ENCODE results near the gene RALB. TPM values are rescaled to one million over a fixed set of nuclear protein-coding genes. Genes with fewer than 3 reads are reported as not detected.

The RALB gene
- total and polyA plus RNA-seq, 2 donors from 2014 or later, result 58.5 to 64.5 TPM

GRCh38 chr2:120210270-120210693 lies 42.4 kb upstream of the RALB start:
- Histone ChIP-seq H3K4me3 (ENCODE audit: low read length in 3 of 3) (no peak overlapping the region), H3K27ac (ENCODE audit: low read depth in 2 of 2, low read length in 2 of 2) (no peak overlapping the region), H3K36me3 (ENCODE audit: control insufficient read depth in 2 of 3, insufficient read depth in 3 of 3, low read length in 3 of 3) (no peaks in the 10 kb centered on the region), H3K4me1 (ENCODE audit: control insufficient read depth in 2 of 3, insufficient read depth in 2 of 3, low read depth in 1 of 3, low read length in 3 of 3) (no peaks in the 10 kb centered on the region), H3K9ac (ENCODE audit: low read length in 3 of 3) (no peak overlapping the region), H3K9me3 (ENCODE audit: control insufficient read depth in 2 of 3, insufficient read depth in 1 of 3, low read length in 3 of 3) (no peaks in the 10 kb centered on the region), H3K27me3 (ENCODE audit: control insufficient read depth, insufficient read depth, low read length) (no peaks in the 10 kb centered on the region)
- TF ChIP-seq, protein P1, sequence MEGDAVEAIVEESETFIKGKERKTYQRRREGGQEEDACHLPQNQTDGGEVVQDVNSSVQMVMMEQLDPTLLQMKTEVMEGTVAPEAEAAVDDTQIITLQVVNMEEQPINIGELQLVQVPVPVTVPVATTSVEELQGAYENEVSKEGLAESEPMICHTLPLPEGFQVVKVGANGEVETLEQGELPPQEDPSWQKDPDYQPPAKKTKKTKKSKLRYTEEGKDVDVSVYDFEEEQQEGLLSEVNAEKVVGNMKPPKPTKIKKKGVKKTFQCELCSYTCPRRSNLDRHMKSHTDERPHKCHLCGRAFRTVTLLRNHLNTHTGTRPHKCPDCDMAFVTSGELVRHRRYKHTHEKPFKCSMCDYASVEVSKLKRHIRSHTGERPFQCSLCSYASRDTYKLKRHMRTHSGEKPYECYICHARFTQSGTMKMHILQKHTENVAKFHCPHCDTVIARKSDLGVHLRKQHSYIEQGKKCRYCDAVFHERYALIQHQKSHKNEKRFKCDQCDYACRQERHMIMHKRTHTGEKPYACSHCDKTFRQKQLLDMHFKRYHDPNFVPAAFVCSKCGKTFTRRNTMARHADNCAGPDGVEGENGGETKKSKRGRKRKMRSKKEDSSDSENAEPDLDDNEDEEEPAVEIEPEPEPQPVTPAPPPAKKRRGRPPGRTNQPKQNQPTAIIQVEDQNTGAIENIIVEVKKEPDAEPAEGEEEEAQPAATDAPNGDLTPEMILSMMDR (IDR thresholded peaks at IDR 0.05; ENCODE audit: borderline replicate concordance, extremely low read depth, insufficient read depth), result no peak
- FAIRE-seq (no peak), DNase-seq (no peak)
- intact Hi-C loops (cut with DNase I), result no loop called here

- TF ChIP-seq, protein P1 (IDR thresholded peaks at IDR 0.05; ENCODE audit: borderline replicate concordance, extremely low read depth, insufficient read depth), result no peak
- no peak overlapping the region for H3K4me3 ChIP-seq (ENCODE audit: low read length in 3 of 3)
- no peaks in the 10 kb centered on the region for H3K27me3 ChIP-seq (ENCODE audit: control insufficient read depth, insufficient read depth, low read length)
- no peaks in the 10 kb centered on the region for H3K9me3 ChIP-seq (ENCODE audit: control insufficient read depth in 2 of 3, insufficient read depth in 1 of 3, low read length in 3 of 3)
- intact Hi-C loops (cut with DNase I), result no loop called here
- FAIRE-seq (no peak), DNase-seq (peak in 1 of 5 donors; percentile 18)
- no peaks in the 10 kb centered on the region for H3K36me3 ChIP-seq (ENCODE audit: control insufficient read depth in 2 of 3, insufficient read depth in 3 of 3, low read length in 3 of 3)
- H3K4me1 ChIP-seq (ENCODE audit: control insufficient read depth in 2 of 3, insufficient read depth in 2 of 3, low read depth in 1 of 3, low read length in 3 of 3), result peaks cover 0 to 12% (median 5%) of the 10 kb centered on the region in 3 donors
- no peak overlapping the region for H3K9ac ChIP-seq (ENCODE audit: low read length in 3 of 3)
- no peak overlapping the region for H3K27ac ChIP-seq (ENCODE audit: low read depth in 2 of 2, low read length in 2 of 2)
Observed at GRCh38 chr2:120218181-120218580, 34.5 kb upstream of the RALB start.

GRCh38 chr2:120219291-120219690 lies 33.4 kb upstream of the RALB start:
- intact Hi-C loops (cut with DNase I), result no loop called here
- FAIRE-seq, result no peak
- no peaks in the 10 kb centered on the region for H3K36me3 ChIP-seq (ENCODE audit: control insufficient read depth in 2 of 3, insufficient read depth in 3 of 3, low read length in 3 of 3)
- no peaks in the 10 kb centered on the region for H3K9me3 ChIP-seq (ENCODE audit: control insufficient read depth in 2 of 3, insufficient read depth in 1 of 3, low read length in 3 of 3)
- H3K27me3 ChIP-seq (ENCODE audit: control insufficient read depth, insufficient read depth, low read length), result no peaks in the 10 kb centered on the region
- no peak overlapping the region for H3K27ac ChIP-seq (ENCODE audit: low read depth in 2 of 2, low read length in 2 of 2)
- peak in 1 of 5 donors; percentile 23 for DNase-seq
- H3K4me1 ChIP-seq (ENCODE audit: control insufficient read depth in 2 of 3, insufficient read depth in 2 of 3, low read depth in 1 of 3, low read length in 3 of 3), result peaks cover 0 to 18% (median 10%) of the 10 kb centered on the region in 3 donors
- no peak overlapping the region for H3K9ac ChIP-seq (ENCODE audit: low read length in 3 of 3)
- no peak overlapping the region for H3K4me3 ChIP-seq (ENCODE audit: low read length in 3 of 3)
- TF ChIP-seq, protein P1 (IDR thresholded peaks at IDR 0.05; ENCODE audit: borderline replicate concordance, extremely low read depth, insufficient read depth), result no peak

DNA sequence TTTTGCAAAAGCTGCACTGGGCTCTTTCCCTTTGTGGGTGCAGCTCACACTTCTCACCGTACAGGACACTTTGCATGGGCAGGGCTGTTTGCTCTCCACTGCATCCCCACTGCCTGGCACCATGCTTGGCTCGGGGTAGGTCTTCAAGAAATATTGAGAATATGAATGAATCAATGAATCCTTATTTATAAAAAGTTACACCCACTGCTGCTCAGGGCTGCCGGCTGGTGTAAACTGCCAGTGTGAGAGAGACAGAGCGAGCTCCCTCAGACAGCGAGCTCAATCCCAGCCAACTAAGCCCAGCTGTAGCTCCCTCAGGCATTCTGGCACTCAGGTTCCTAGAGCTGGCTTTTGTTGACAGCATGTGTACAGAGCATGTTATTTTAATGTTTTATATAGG lies 32.9 kb upstream of the RALB start:
- DNase-seq (peak in 1 of 5 donors; percentile 14), FAIRE-seq (no peak)
- Histone ChIP-seq H3K4me3 (ENCODE audit: low read length in 3 of 3) (no peak overlapping the region), H3K9ac (ENCODE audit: low read length in 3 of 3) (no peak overlapping the region), H3K36me3 (ENCODE audit: control insufficient read depth in 2 of 3, insufficient read depth in 3 of 3, low read length in 3 of 3) (no peaks in the 10 kb centered on the region), H3K9me3 (ENCODE audit: control insufficient read depth in 2 of 3, insufficient read depth in 1 of 3, low read length in 3 of 3) (no peaks in the 10 kb centered on the region), H3K27me3 (ENCODE audit: control insufficient read depth, insufficient read depth, low read length) (no peaks in the 10 kb centered on the region), H3K4me1 (ENCODE audit: control insufficient read depth in 2 of 3, insufficient read depth in 2 of 3, low read depth in 1 of 3, low read length in 3 of 3) (peaks cover 0 to 18% (median 10%) of the 10 kb centered on the region in 3 donors), H3K27ac (ENCODE audit: low read depth in 2 of 2, low read length in 2 of 2) (no peak overlapping the region)
- TF ChIP-seq, protein P1 (IDR thresholded peaks at IDR 0.05; ENCODE audit: borderline replicate concordance, extremely low read depth, insufficient read depth), result no peak
- intact Hi-C loops (cut with DNase I), result no loop called here

Data from kidney (tissue), 14 donors.